ENCODE measurements around the gene PCDHB5.
"Not testable (repeated sequence)": the region's sequence is repeated elsewhere in the genome, so short reads cannot be mapped to it uniquely, and the experiment has no call there.

The PCDHB5 gene

GRCh38 chr5:141152096-141152495, 17.1 kb downstream of the PCDHB5 start:
- DNase-seq = not testable (repeated sequence)

- no peak for DNase-seq
Measured at GRCh38 chr5:141155540-141156374, 20.8 kb downstream of the PCDHB5 start.

GRCh38 chr5:141157356-141157755, 22.4 kb downstream of the PCDHB5 start:
- not testable (repeated sequence) for DNase-seq

GRCh38 chr5:141157901-141158300, 22.9 kb downstream of the PCDHB5 start:
- DNase-seq = not testable (repeated sequence)

GRCh38 chr5:141172381-141173204, 37.6 kb downstream of the PCDHB5 start, which contains the start of gene PCDHB7:
Gene PCDHB7 (plus strand): TSS chr5:141172644. CDS start chr5:141172836, 192 bp downstream.
- peak in 1 of 5 donors; percentile 1 for DNase-seq

GRCh38 chr5:141174291-141175104, 39.5 kb downstream of the PCDHB5 start:
- not testable (repeated sequence) for DNase-seq

- DNase-seq = no peak
Measured at GRCh38 chr5:141175933-141176332, 40.9 kb downstream of the PCDHB5 start.

GRCh38 chr5:141177577-141178191, 42.7 kb downstream of the PCDHB5 start, which contains the start of gene PCDHB8:
Gene PCDHB8 (plus strand): TSS chr5:141177790. CDS start chr5:141178035, 245 bp downstream.
- DNase-seq = not testable (repeated sequence)

GRCh38 chr5:141179371-141179770, 44.4 kb downstream of the PCDHB5 start:
- DNase-seq = not testable (repeated sequence)

- DNase-seq = not testable (repeated sequence)
Measured at GRCh38 chr5:141179876-141180275, 44.9 kb downstream of the PCDHB5 start.

- DNase-seq = no peak
Measured at GRCh38 chr5:141180313-141180712, 45.3 kb downstream of the PCDHB5 start.

- DNase-seq = no peak
Measured at GRCh38 chr5:141182248-141182647, 47.2 kb downstream of the PCDHB5 start, which contains the start of gene PCDHB16. Gene PCDHB16 (plus strand): TSS chr5:141182387. CDS start chr5:141182560, 173 bp downstream.

- not testable (repeated sequence) for DNase-seq
Measured at GRCh38 chr5:141184117-141184855, 49.3 kb downstream of the PCDHB5 start.

GRCh38 chr5:141186897-141187512, 52.0 kb downstream of the PCDHB5 start, which contains the start of gene PCDHB9:
Gene PCDHB9 (plus strand): TSS chr5:141187161. CDS start chr5:141187319, 158 bp downstream.
- DNase-seq = peak in 3 of 5 donors; percentile 2 to 14 (median 11)
